ENCODE results near the gene GPR75. TPM values are rescaled to one million over a fixed set of nuclear protein-coding genes. Genes with fewer than 3 reads are reported as not detected.

Gene GPR75
- 0.68 and 2.9 TPM in 2 replicates for total RNA-seq

- no peak for DNase-seq (ENCODE audit: extremely low read depth, low read depth, low spot score)
Observed at GRCh38 chr2:53859206-53860181, at the start of gene GPR75. Gene GPR75 (minus strand): TSS chr2:53859967. CDS start chr2:53854756, 5,211 bp downstream.

- no peak for DNase-seq (ENCODE audit: extremely low read depth, low read depth, low spot score)
Observed at GRCh38 chr2:53907582-53907981, 47.8 kb upstream of the GPR75 start.

GRCh38 chr2:53905396-53905795 is 45.6 kb upstream of the GPR75 start:
- DNase-seq (ENCODE audit: extremely low read depth, low read depth, low spot score): no peak

GRCh38 chr2:53903011-53903410 is 43.2 kb upstream of the GPR75 start:
- no peak for DNase-seq (ENCODE audit: extremely low read depth, low read depth, low spot score)

GRCh38 chr2:53901192-53901591 is 41.4 kb upstream of the GPR75 start:
- DNase-seq (ENCODE audit: extremely low read depth, low read depth, low spot score): no peak

GRCh38 chr2:53896864-53897263 is 37.1 kb upstream of the GPR75 start:
- no peak for DNase-seq (ENCODE audit: extremely low read depth, low read depth, low spot score)

GRCh38 chr2:53886406-53887280 is 26.9 kb upstream of the GPR75 start:
- no peak for DNase-seq (ENCODE audit: extremely low read depth, low read depth, low spot score)

- DNase-seq (ENCODE audit: extremely low read depth, low read depth, low spot score): no peak
Observed at GRCh38 chr2:53884883-53885282, 25.1 kb upstream of the GPR75 start.

GRCh38 chr2:53881986-53882385 is 22.2 kb upstream of the GPR75 start:
- DNase-seq (ENCODE audit: extremely low read depth, low read depth, low spot score): no peak

- DNase-seq (ENCODE audit: extremely low read depth, low read depth, low spot score): no peak
Observed at GRCh38 chr2:53881360-53881759, 21.6 kb upstream of the GPR75 start.

GRCh38 chr2:53880756-53881155 is 21.0 kb upstream of the GPR75 start:
- no peak for DNase-seq (ENCODE audit: extremely low read depth, low read depth, low spot score)

- DNase-seq (ENCODE audit: extremely low read depth, low read depth, low spot score): no peak
Observed at GRCh38 chr2:53877556-53877955, 17.8 kb upstream of the GPR75 start.

- no peak for DNase-seq (ENCODE audit: extremely low read depth, low read depth, low spot score)
Observed at GRCh38 chr2:53877112-53877511, 17.3 kb upstream of the GPR75 start.

- no peak for DNase-seq (ENCODE audit: extremely low read depth, low read depth, low spot score)
Observed at GRCh38 chr2:53874401-53874950, 14.7 kb upstream of the GPR75 start.

- DNase-seq (ENCODE audit: extremely low read depth, low read depth, low spot score): no peak
Observed at GRCh38 chr2:53867773-53868172, 8.0 kb upstream of the GPR75 start.

- DNase-seq (ENCODE audit: extremely low read depth, low read depth, low spot score): no peak
Observed at GRCh38 chr2:53867169-53867568, 7.4 kb upstream of the GPR75 start.

GRCh38 chr2:53865962-53866361 is 6.2 kb upstream of the GPR75 start:
- no peak for DNase-seq (ENCODE audit: extremely low read depth, low read depth, low spot score)

- DNase-seq (ENCODE audit: extremely low read depth, low read depth, low spot score): no peak
Observed at GRCh38 chr2:53865264-53865663, 5.5 kb upstream of the GPR75 start.

- no peak for DNase-seq (ENCODE audit: extremely low read depth, low read depth, low spot score)
Observed at GRCh38 chr2:53863538-53864227, 3.9 kb upstream of the GPR75 start.

GRCh38 chr2:53861824-53862223 is 2.1 kb upstream of the GPR75 start:
- no peak for DNase-seq (ENCODE audit: extremely low read depth, low read depth, low spot score)

GRCh38 chr2:53856272-53856671 is 3.5 kb downstream of the GPR75 start:
- DNase-seq (ENCODE audit: extremely low read depth, low read depth, low spot score): no peak

All from glomerular endothelial cell (primary cell).